Suprapubic skin (tissue), 4 donors: ENCODE data around the gene SETD3. TPM values are rescaled to one million over a fixed set of nuclear protein-coding genes. Genes with fewer than 3 reads are reported as not detected.

Experiments used
- DNase-seq, 2 donors: peaks; one replicate each; pipeline ENCODE4 v3.0.0-alpha.2; 2019; ENCODE audit warnings: low spot score in 2 of 2
- H3K27ac ChIP-seq: fragments of 200-600 bp; sonication (generic); one replicate; pipeline ENCODE4 v1.5.1; 2019
- H3K27me3 ChIP-seq: fragments of 200-600 bp; sonication (generic); one replicate; pipeline ENCODE4 v1.5.1; 2019
- H3K36me3 ChIP-seq: fragments of 200-600 bp; sonication (generic); one replicate; pipeline ENCODE4 v1.5.1; 2019
- H3K4me1 ChIP-seq: fragments of 200-600 bp; sonication (generic); one replicate; pipeline ENCODE4 v1.5.1; 2019
- H3K4me3 ChIP-seq: fragments of 200-600 bp; sonication (generic); one replicate; pipeline ENCODE4 v1.5.1; 2019; ENCODE audit warnings: mild to moderate bottlenecking
- H3K9me3 ChIP-seq: fragments of 200-600 bp; sonication (generic); one replicate; pipeline ENCODE4 v1.5.1; 2019
- CTCF ChIP-seq, 2 donors: fragments of 200-600 bp in 1 of 2; fragments of 450-650 bp in 1 of 2; sonication (generic) in 1 of 2; IDR thresholded peaks; one replicate each; pipeline ENCODE4 v1.5.1; 2016 to 2019; ENCODE audit warnings: antibody characterized with exemption in 2 of 2, mild to moderate bottlenecking in 1 of 2, moderate library complexity in 1 of 2
- EP300 ChIP-seq: sonication (generic); formaldehyde crosslinking; IDR thresholded peaks from one replicate; pipeline ENCODE4 v1.6.1; 2017; ENCODE audit warnings: antibody characterized with exemption
- POLR2A ChIP-seq, 2 donors: fragments of 450-650 bp; IDR thresholded peaks; one replicate each; pipeline ENCODE4 v1.6.1; 2017; ENCODE audit warnings: antibody characterized with exemption in 2 of 2, mild to moderate bottlenecking in 2 of 2, moderate library complexity in 2 of 2
- POLR2AphosphoS5 ChIP-seq, 3 donors: sonication (generic); formaldehyde crosslinking; IDR thresholded peaks; one replicate each; pipeline ENCODE4 v1.6.1; 2017; ENCODE audit warnings: antibody characterized with exemption in 3 of 3
- WGBS: methylation state at CpG from one replicate; pipeline ENCODE4 v1.1.5; 2018; 5-methylcytosine and 5-hydroxymethylcytosine counted together
- total RNA-seq, 4 donors: library from RNA; depleted of rRNA; stranded (reverse); fragments of >200 nt; gene quantifications; one replicate each; pipeline ENCODE4 v1.1.0, GENCODE V29; 2016

SETD3 gene
- total RNA-seq, 4 donors from 2014 or later = 50.2 to 57.5 (median 54.8) TPM

GRCh38 chr14:99427632-99428300, 52.9 kb downstream of the SETD3 start:
- no peak overlapping the region for H3K27ac ChIP-seq
- TF ChIP-seq POLR2A (IDR thresholded peaks at IDR 0.05) (no peak), CTCF (IDR thresholded peaks at IDR 0.05) (no peak), POLR2AphosphoS5 (IDR thresholded peaks at IDR 0.05) (no peak), EP300 (no peak)
- peaks cover 41% of the 10 kb centered on the region for H3K36me3 ChIP-seq
- WGBS = 76% methylated on average over 11 of the region's 11 CpGs
- H3K27me3 ChIP-seq = no peaks in the 10 kb centered on the region
- H3K4me1 ChIP-seq = peaks cover 10% of the 10 kb centered on the region
- DNase-seq = no peak
- no peak overlapping the region for H3K4me3 ChIP-seq
- no peaks in the 10 kb centered on the region for H3K9me3 ChIP-seq

- no peaks in the 10 kb centered on the region for H3K27me3 ChIP-seq
- no peak overlapping the region for H3K27ac ChIP-seq
- DNase-seq = no peak
- H3K4me1 ChIP-seq = peaks cover 10% of the 10 kb centered on the region
- no peaks in the 10 kb centered on the region for H3K9me3 ChIP-seq
- TF ChIP-seq CTCF (IDR thresholded peaks at IDR 0.05) (no peak), POLR2AphosphoS5 (IDR thresholded peaks at IDR 0.05) (no peak), POLR2A (IDR thresholded peaks at IDR 0.05) (no peak), EP300 (no peak)
- 92% methylated on average over 12 of the region's 12 CpGs for WGBS
- H3K4me3 ChIP-seq = no peak overlapping the region
- peaks cover 37% of the 10 kb centered on the region for H3K36me3 ChIP-seq
Measured at GRCh38 chr14:99426813-99427346, 53.8 kb downstream of the SETD3 start.

- no peak for DNase-seq
- Histone ChIP-seq H3K36me3 (peaks cover 37% of the 10 kb centered on the region), H3K27ac (no peak overlapping the region), H3K27me3 (no peaks in the 10 kb centered on the region), H3K4me3 (no peak overlapping the region), H3K4me1 (peaks cover 10% of the 10 kb centered on the region), H3K9me3 (no peaks in the 10 kb centered on the region)
- WGBS = 80% methylated on average over 3 of the region's 3 CpGs
- no peak for TF ChIP-seq CTCF (IDR thresholded peaks at IDR 0.05)
Measured at GRCh38 chr14:99426265-99426664, 54.4 kb downstream of the SETD3 start.

- no peak overlapping the region for H3K4me3 ChIP-seq
- no peak overlapping the region for H3K27ac ChIP-seq
- no peaks in the 10 kb centered on the region for H3K27me3 ChIP-seq
- peaks cover 10% of the 10 kb centered on the region for H3K4me1 ChIP-seq
- 58% methylated on average over 7 of the region's 11 CpGs for WGBS
- TF ChIP-seq POLR2AphosphoS5 (IDR thresholded peaks at IDR 0.05) = no peak
- no peak for TF ChIP-seq POLR2A (IDR thresholded peaks at IDR 0.05)
- no peak for TF ChIP-seq EP300
- TF ChIP-seq CTCF (IDR thresholded peaks at IDR 0.05) = no peak
- peak in 1 of 2 donors; percentile 69 for DNase-seq
- H3K9me3 ChIP-seq = no peaks in the 10 kb centered on the region
- H3K36me3 ChIP-seq = peaks cover 34% of the 10 kb centered on the region
Measured at GRCh38 chr14:99425272-99425681, 55.4 kb downstream of the SETD3 start.

GRCh38 chr14:99424306-99424877, 56.3 kb downstream of the SETD3 start:
- peaks cover 30% of the 10 kb centered on the region for H3K36me3 ChIP-seq
- H3K27ac ChIP-seq = no peak overlapping the region
- H3K27me3 ChIP-seq = no peaks in the 10 kb centered on the region
- peaks cover 10% of the 10 kb centered on the region for H3K4me1 ChIP-seq
- H3K4me3 ChIP-seq = no peak overlapping the region
- no peak for TF ChIP-seq EP300
- no peak for TF ChIP-seq POLR2A (IDR thresholded peaks at IDR 0.05)
- no peak for TF ChIP-seq POLR2AphosphoS5 (IDR thresholded peaks at IDR 0.05)
- no peak for TF ChIP-seq CTCF (IDR thresholded peaks at IDR 0.05)
- WGBS = 62% methylated on average over 5 of the region's 5 CpGs
- H3K9me3 ChIP-seq = no peaks in the 10 kb centered on the region
- no peak for DNase-seq
